K562 (cell line): ENCODE data around the gene RAB3C. TPM values are rescaled to one million over a fixed set of nuclear protein-coding genes. Genes with fewer than 3 reads are reported as not detected.

ENCODE experiments used
- ATAC-seq: fragments of 200-7000 bp; cut with Tn5 transposase; 3 replicates; pipeline ENCODE4 v1.9.1; 2020; ENCODE audit warnings: moderate library complexity
- BruUV-seq: library from RNA; stranded (reverse); fragments of 400-500 nt; replicated peaks from 2 replicates; lab custom pipeline; 2021; lab: Mats Ljungman, UMichigan
- CTCF ChIA-PET: fragments of 300-600 bp; formaldehyde crosslinking; extraction: SDS; loops from one replicate; lab custom pipeline; 2021; ENCODE audit warnings: low intra/inter-chr PET ratio; lab: Yijun Ruan, JAX
- POLR2A ChIA-PET: fragments of 300-600, 350-650 bp; sonication (Branson Sonifier 250); formaldehyde crosslinking; extraction: SDS; loops from one replicate; lab custom pipeline; 2021; ENCODE audit warnings: antibody characterized with exemption, inconsistent platforms; lab: Yijun Ruan, JAX
- DNase-seq, 4 experiments: peaks; one replicate each; pipeline versions ENCODE4 v3.0.0 to v3.0.0-alpha.2; 2011 to 2018; ENCODE audit warnings: low spot score in 3 of 4, mixed read lengths in 3 of 4; ENCODE audit errors: extremely low read depth in 1 of 4
- FAIRE-seq: peaks from 2 replicates; lab custom pipeline; 2011; peaks lifted over from hg19 to GRCh38; lab: Jason Lieb, UNC
- H2AFZ ChIP-seq: 2 replicates; pipeline ENCODE4 v1.6.0; 2011; ENCODE audit warnings: low read depth, low read length, control low read depth, inconsistent platforms
- H3K27ac ChIP-seq: fragments of 200-600 bp; 3 replicates; pipeline ENCODE4 v1.8.0; 2011; ENCODE audit warnings: low read depth, mild to moderate bottlenecking, control low read depth, inconsistent platforms, low read length, moderate library complexity, mixed read lengths; ENCODE audit errors: extremely low read depth
- H3K27me3 ChIP-seq, 2 experiments: fragments of 300-600 bp in 1 of 2; 2 replicates in 1 of 2; 3 replicates in 1 of 2; pipeline versions ENCODE4 v1.6.0 to v1.8.0; 2011; ENCODE audit warnings: inconsistent platforms in 2 of 2, low read length in 2 of 2, mild to moderate bottlenecking in 1 of 2, mixed read lengths in 1 of 2, moderate library complexity in 1 of 2; ENCODE audit not compliant: control insufficient read depth in 2 of 2, insufficient read depth in 2 of 2
- H3K36me3 ChIP-seq: fragments of 300-600 bp; 3 replicates; pipeline ENCODE4 v1.8.0; 2011; ENCODE audit warnings: mild to moderate bottlenecking, low read length, inconsistent platforms; ENCODE audit not compliant: control insufficient read depth, insufficient read depth
- H3K4me1 ChIP-seq, 2 experiments: fragments of 200-600 bp in 1 of 2; replicated peaks in 1 of 2; 2 replicates in 1 of 2; 3 replicates in 1 of 2; pipeline versions ENCODE4 v1.5.1 to v1.8.0; 2011; ENCODE audit warnings: inconsistent platforms in 2 of 2, low read length in 2 of 2, mild to moderate bottlenecking in 1 of 2, mixed read lengths in 1 of 2, moderate library complexity in 1 of 2; ENCODE audit not compliant: control insufficient read depth in 2 of 2, insufficient read depth in 2 of 2
- H3K4me2 ChIP-seq: 2 replicates; pipeline ENCODE4 v1.6.1; 2011; ENCODE audit warnings: low read length, control low read depth, inconsistent platforms, mixed read lengths; ENCODE audit not compliant: insufficient read depth
- H3K4me3 ChIP-seq: fragments of 200-600 bp; sonication (generic), shearing (Covaris generic); 2 replicates; pipeline ENCODE4 v1.5.1; 2016; ENCODE audit warnings: control low read depth, inconsistent platforms
- H3K79me2 ChIP-seq: fragments of 200-600 bp; 3 replicates; pipeline ENCODE4 v1.8.0; 2011; ENCODE audit warnings: low read length, inconsistent platforms; ENCODE audit not compliant: control insufficient read depth, insufficient read depth
- H3K9ac ChIP-seq, 2 experiments: 2 replicates each; pipeline versions ENCODE4 v1.6.0 to v1.6.1; 2011; ENCODE audit warnings: low read depth in 2 of 2, low read length in 2 of 2, control low read depth in 1 of 2, inconsistent platforms in 1 of 2, mild to moderate bottlenecking in 1 of 2, mixed read lengths in 1 of 2; ENCODE audit not compliant: insufficient read depth in 1 of 2
- H3K9me1 ChIP-seq: one replicate; pipeline ENCODE4 v1.6.0; 2011; ENCODE audit warnings: inconsistent platforms, mild to moderate bottlenecking, low read length, moderate library complexity; ENCODE audit not compliant: control insufficient read depth, insufficient read depth
- H3K9me3 ChIP-seq: replicated peaks from 2 replicates; pipeline ENCODE4 v1.5.1; 2011; ENCODE audit warnings: low read depth, low read length, inconsistent platforms; ENCODE audit not compliant: control insufficient read depth, insufficient read depth
- H4K20me1 ChIP-seq: replicated peaks from 2 replicates; pipeline ENCODE4 v1.6.1; 2011; ENCODE audit warnings: low read length, inconsistent platforms, mixed read lengths; ENCODE audit not compliant: control insufficient read depth, insufficient read depth
- ATF3 ChIP-seq, 2 experiments: fragments of 450-650 bp in 1 of 2; sonication (generic) in 1 of 2; formaldehyde crosslinking in 1 of 2; IDR thresholded peaks in 1 of 2; conservative IDR thresholded peaks in 1 of 2; 2 replicates each; pipeline versions ENCODE4 v1.6.1 to v1.8.1; 2016 to 2023; ENCODE audit warnings: mild to moderate bottlenecking in 2 of 2, moderate library complexity in 2 of 2, inconsistent platforms in 1 of 2, missing genetic modification reagents in 1 of 2
- CAMTA2 ChIP-seq: fragments of 250-450 bp; sonication (Bioruptor Pico); conservative IDR thresholded peaks from 2 replicates; pipeline ENCODE4 v1.5.1; 2022
- PTBP1 ChIP-seq: fragments of 200-400 bp; formaldehyde crosslinking; IDR thresholded peaks from 2 replicates; pipeline ENCODE4 v1.6.1; 2017; ENCODE audit warnings: low read depth, low read length
- TRIM24 ChIP-seq, 2 experiments: fragments of 450-650 bp; IDR thresholded peaks; 2 replicates each; pipeline ENCODE4 v1.6.1; 2016
- XRCC3 ChIP-seq: fragments of 450-650 bp; IDR thresholded peaks from 2 replicates; pipeline ENCODE4 v1.6.1; 2017; ENCODE audit warnings: mild to moderate bottlenecking, moderate library complexity
- WGBS: fragments of 100-300 bp; shearing (Covaris generic); methylation state at CpG from one replicate; pipeline ENCODE4 v1.1.6; 2016; ENCODE audit warnings: low coverage, mixed read lengths; ENCODE audit not compliant: insufficient coverage; ENCODE audit errors: missing lambda C conversion rate; 5-methylcytosine and 5-hydroxymethylcytosine counted together
- in situ Hi-C: fragments of 300-500 bp; cut with MboI; formaldehyde crosslinking; loops from 4 replicates; pipeline ENCODE4 v1.15.0; 2018; ENCODE audit warnings: inconsistent platforms, mixed read lengths
- intact Hi-C: fragments of 100-400 bp; cut with micrococcal nuclease; formaldehyde crosslinking; loops from 2 replicates; pipeline ENCODE4 v1.14.2; 2022
- polyA plus RNA-seq, 8 experiments: library from polyadenylated mRNA; depleted of rRNA in 4 of 8; stranded (reverse) in 5 of 8; unstranded in 3 of 8; fragments of >200 nt; fragmentation: Nextera tagmentation in 2 of 8; fragmentation: Illumina TruSeq in 1 of 8; extraction: Ambion mirVana in 2 of 8; extraction: Trizol in 1 of 8; gene quantifications; 2 replicates each; pipeline versions ENCODE4 v1.2.1 to v1.2.3, GENCODE V29; 2011 to 2014; ENCODE audit warnings: inconsistent platforms in 1 of 8, missing spikeins in 1 of 8
- total RNA-seq, 7 experiments: library from RNA; depleted of rRNA in 6 of 7; stranded (reverse); fragments of >200 nt in 6 of 7; fragmentation: Illumina TruSeq in 2 of 7; extraction: Trizol in 2 of 7; gene quantifications; 2 replicates each; pipeline versions ENCODE4 v1.2.1 to v1.2.3, GENCODE V29; 2011 to 2021; ENCODE audit warnings: low replicate concordance in 1 of 7
- TF ChIP-seq, protein P1 (sequence below): fragments of 450-650 bp; formaldehyde crosslinking; IDR thresholded peaks from 2 replicates; pipeline ENCODE4 v1.4.0; 2020; ENCODE audit warnings: mild to moderate bottlenecking, moderate library complexity

RAB3C gene
- total and polyA plus RNA-seq, 9 of the 15 experiments (the other 6 are each of a cell fraction or from before 2014, with no cell fraction given), result not detected

- TF ChIP-seq XRCC3, result no peak
- TF ChIP-seq CAMTA2 (CRISPR knock-in tag), result no peak
- TF ChIP-seq ATF3 (IDR thresholded peaks at IDR 0.05), result no peak
- no peak for TF ChIP-seq ATF3 (CRISPR knock-in tag; conservative IDR thresholded peaks at IDR 0.05)
- no peak for TF ChIP-seq PTBP1
- no peak for TF ChIP-seq TRIM24 (IDR thresholded peaks at IDR 0.05)
Measured at GRCh38 chr5:58711965-58712364, 129.1 kb downstream of the RAB3C start (continued).

DNA sequence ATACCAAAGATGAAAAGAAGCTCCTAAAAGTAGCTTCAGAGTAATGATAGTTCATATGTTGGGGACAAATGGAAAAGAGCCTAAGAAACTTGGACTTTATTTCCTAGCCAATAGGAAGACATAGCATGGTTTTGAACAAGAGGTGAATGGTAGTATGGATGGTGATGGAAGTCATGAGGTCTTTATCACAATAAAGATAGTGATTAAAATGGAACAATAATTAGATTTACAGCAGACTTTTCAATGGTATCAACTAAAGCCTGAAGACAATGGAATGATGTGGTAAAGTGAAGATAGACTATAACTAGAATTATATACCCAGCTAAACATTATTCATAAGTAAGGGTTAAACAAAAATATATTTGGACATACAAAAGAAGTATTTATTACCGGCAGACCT lies 131.2 kb downstream of the RAB3C start:
- POLR2A ChIA-PET, result no interaction called here
- no peak overlapping the region for H3K4me2 ChIP-seq
- no peak for ATAC-seq
- intact Hi-C loops, result no loop called here
- in situ Hi-C loops, result no loop called here
- H3K79me2 ChIP-seq, result no peaks in the 10 kb centered on the region
- H3K27me3 ChIP-seq, result no peaks in the 10 kb centered on the region
- CTCF ChIA-PET, result interaction anchor here (0.5 kb wide), 1 partner anchor 263 kb away, joined by 3 read pairs; no protein-coding TSS in a partner anchor
- BruUV-seq, result no TSS peak
- H2AFZ ChIP-seq, result no peak overlapping the region
- FAIRE-seq, result no peak
- no peak overlapping the region for H3K27ac ChIP-seq
- H3K36me3 ChIP-seq, result no peaks in the 10 kb centered on the region
- H3K9ac ChIP-seq, result no peak overlapping the region
- H3K9me3 ChIP-seq, result no peaks in the 10 kb centered on the region
- TF ChIP-seq, protein P1, sequence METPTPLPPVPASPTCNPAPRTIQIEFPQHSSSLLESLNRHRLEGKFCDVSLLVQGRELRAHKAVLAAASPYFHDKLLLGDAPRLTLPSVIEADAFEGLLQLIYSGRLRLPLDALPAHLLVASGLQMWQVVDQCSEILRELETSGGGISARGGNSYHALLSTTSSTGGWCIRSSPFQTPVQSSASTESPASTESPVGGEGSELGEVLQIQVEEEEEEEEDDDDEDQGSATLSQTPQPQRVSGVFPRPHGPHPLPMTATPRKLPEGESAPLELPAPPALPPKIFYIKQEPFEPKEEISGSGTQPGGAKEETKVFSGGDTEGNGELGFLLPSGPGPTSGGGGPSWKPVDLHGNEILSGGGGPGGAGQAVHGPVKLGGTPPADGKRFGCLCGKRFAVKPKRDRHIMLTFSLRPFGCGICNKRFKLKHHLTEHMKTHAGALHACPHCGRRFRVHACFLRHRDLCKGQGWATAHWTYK (CRISPR knock-in tag), result no peak
- TF ChIP-seq, all 486 proteins: peak for 0
- no peak for DNase-seq
- Histone ChIP-seq H3K4me1 (no peaks in the 10 kb centered on the region), H4K20me1 (no peaks in the 10 kb centered on the region), H3K9me1 (no peaks in the 10 kb centered on the region), H3K4me3 (no peak overlapping the region)
- 9% methylated on average over 1 of the region's 1 CpG for WGBS
